HG03354 (cell line): ENCODE data around the gene ADAM12.

Experiments used
- ATAC-seq: cut with Tn5 transposase; IDR thresholded peaks from one replicate; pipeline ENCODE4 v1.9.1; 2021; ENCODE audit warnings: mild to moderate bottlenecking; ENCODE audit not compliant: unreplicated experiment, poor library complexity, severe bottlenecking

Gene ADAM12

DNA sequence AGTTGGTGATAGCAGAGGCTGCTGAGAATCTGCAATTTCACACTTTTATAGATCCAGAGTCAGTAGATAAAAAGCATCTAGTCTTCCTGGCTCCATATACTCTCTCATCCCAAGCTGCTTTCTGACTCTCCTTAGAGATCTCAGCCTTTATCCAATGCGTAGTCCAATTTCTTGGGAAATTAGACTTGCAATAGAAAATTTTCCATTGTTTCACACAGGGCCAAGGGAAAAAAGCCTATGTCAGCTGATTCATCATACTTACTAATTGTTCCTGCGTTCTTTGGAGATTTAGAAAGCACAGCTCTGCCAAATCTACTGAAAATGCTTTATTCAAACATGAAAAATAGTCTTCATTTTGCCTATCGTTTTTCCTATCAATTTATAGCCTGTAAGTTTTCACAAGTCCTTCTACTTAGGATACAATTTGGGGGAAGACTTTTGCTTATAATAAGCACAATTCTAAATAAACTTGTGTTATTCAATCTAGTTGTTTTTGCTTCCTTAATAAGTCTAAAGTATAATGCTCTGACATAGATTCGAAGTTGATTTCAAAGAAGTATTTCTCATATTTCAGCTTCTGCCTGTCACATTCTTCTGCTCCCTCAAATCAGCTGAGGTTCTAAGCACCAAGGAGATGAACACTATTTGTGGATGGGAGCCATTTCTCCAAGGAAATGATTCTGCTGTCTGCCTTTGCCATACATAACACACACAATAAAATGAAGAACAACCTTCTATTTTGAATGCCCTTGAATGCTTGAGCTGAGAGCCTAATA is 165.4 kb downstream of the ADAM12 start:
- no peak for ATAC-seq

GRCh38 chr10:126221874-126222273 is 166.4 kb downstream of the ADAM12 start:
- ATAC-seq, result no peak

- ATAC-seq, result no peak
These were observed 169.3 kb downstream of the ADAM12 start for GRCh38 chr10:126218778-126219649.

- no peak for ATAC-seq
These were observed 170.1 kb downstream of the ADAM12 start for GRCh38 chr10:126218174-126218573.

- ATAC-seq, result no peak
These were observed 171.7 kb downstream of the ADAM12 start for GRCh38 chr10:126216632-126216961.

DNA sequence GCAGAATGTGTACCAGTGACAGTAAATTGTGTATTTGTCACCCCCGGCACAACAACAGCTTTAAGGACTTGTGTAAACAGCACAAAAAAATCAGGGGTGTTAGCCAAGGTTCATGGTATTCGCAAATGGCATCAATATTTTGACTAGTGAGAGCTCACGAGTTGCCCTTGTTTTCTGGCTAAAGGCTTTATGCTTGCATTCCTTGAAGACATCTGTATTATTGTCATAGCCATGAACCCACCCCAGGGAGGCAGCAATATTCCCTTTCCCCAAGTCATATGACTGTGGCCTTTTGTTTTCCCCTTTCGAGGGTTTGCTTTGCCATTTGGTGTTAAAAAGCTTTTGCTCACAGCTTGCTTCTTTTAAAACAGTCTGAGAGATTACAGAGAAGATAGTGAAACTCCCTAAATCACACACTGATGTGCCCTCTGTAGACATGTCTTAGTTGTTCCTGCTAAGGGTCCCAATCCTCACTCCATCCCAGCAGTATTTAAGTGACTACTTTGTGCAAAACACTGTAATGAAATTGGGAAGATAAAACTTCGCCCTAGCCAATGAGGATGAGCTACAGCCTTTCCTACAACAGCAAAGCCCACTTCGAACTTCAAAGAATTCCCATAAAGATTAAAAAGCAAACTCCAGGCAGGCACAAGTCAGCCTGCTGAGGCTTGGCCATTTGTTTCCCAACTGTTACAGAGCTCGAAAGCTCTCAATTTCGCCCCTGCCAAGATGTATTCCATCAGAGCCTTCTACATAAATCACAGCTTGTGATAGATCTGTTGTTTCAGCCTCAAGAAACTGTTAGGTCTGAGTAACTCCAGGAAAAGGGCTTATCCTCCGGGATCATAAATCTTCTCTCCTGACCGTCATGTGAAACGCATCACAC is 172.3 kb downstream of the ADAM12 start:
- no peak for ATAC-seq

GRCh38 chr10:126214679-126215078 is 173.6 kb downstream of the ADAM12 start:
- ATAC-seq, result no peak

GRCh38 chr10:126214021-126214420 is 174.3 kb downstream of the ADAM12 start:
- ATAC-seq, result no peak

- no peak for ATAC-seq
These were observed 175.5 kb downstream of the ADAM12 start for GRCh38 chr10:126212738-126213137.

DNA sequence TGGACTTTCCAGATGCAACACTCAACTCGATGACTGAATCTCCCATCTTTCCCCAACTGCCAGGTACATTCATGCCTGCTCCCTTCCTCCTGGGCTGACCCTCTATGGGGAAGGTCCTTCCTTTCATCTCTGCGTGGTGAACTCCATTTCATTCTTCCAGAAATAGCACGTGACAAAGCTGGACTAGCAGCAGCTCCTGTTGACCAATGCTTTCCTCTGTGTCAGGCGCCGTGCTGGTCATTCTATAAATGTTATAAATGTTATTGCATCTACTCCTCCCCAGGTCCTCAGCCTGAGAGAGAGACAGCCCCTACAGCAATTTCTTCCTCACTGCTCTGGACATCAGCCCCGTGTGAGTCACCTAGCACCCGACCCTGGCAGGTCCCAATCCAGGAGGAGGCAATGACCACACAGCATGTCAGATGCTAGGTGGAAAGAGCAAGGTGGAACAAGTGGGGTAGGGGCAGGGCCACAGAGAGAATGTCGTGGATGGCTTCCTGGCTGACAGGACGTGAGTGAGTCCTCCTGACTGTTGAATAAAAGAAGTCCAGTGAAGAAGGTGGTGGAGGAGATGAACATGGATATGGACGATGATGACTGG is 178.1 kb downstream of the ADAM12 start:
- no peak for ATAC-seq

DNA sequence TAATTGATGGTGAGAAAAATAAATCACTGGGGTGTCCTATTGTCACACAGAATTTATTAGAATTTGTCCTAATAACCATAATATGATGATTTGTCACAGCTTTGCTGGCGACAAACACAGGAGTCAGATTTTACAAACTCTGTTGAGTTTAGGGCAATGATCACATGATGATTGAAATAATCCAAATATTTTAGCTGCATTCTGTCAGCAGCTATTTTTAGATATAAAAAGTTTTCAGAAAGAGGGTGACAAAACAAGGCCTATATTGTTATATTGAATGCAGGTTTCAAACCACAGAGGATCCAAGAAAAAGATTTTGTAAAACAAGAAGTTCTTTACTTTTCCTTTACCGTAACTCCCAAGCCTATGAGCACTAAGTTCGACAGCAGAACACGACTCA is 178.8 kb downstream of the ADAM12 start:
- no peak for ATAC-seq

DNA sequence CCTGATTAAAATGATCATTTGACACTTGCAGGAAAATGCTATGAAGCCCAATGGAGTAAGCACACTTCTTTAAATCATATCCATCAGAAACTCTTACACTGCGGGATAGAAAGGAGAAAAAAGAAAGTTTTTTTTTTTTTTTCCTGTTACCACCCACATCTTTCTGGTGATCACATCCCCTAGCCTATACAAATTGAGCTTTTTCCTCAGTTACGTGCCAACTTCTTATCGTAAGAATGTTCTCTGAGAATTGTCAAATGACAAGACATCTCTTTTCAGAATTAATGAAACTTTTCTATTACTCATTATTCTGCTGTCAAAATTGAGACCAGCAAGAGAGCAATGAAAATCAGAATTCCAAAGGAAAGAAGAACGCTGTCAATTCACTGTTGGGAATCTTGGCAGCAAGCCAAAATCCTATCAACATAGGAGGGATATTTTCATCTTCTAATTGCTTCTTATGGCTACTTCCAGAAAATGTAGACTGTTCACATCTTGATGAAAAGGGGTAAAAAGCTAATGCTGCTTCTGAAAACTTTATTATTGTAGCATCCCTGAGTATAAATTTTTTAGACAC is 179.5 kb downstream of the ADAM12 start:
- ATAC-seq, result no peak

GRCh38 chr10:126207851-126208250 is 180.4 kb downstream of the ADAM12 start:
- no peak for ATAC-seq

DNA sequence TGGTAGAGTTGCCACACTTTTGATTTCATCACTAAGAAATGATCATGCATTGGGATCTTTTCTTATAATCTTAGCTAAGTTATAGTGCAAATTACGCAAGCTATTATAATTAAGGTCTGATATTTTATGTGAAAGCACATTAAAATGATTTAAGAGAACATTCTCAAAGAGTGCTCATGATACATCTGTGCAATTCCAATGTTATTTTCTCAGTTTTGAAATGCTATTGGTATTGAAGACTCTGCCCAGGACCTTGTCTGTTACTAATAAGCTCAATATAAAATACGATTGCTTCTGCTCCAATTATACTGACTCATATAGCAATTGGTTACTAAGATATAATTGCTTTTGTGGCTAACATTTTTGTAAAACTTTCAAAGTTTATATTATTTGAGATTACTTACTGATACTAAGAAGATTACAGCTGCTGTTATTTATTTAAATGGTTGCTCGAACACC is 180.9 kb downstream of the ADAM12 start:
- ATAC-seq, result no peak

DNA sequence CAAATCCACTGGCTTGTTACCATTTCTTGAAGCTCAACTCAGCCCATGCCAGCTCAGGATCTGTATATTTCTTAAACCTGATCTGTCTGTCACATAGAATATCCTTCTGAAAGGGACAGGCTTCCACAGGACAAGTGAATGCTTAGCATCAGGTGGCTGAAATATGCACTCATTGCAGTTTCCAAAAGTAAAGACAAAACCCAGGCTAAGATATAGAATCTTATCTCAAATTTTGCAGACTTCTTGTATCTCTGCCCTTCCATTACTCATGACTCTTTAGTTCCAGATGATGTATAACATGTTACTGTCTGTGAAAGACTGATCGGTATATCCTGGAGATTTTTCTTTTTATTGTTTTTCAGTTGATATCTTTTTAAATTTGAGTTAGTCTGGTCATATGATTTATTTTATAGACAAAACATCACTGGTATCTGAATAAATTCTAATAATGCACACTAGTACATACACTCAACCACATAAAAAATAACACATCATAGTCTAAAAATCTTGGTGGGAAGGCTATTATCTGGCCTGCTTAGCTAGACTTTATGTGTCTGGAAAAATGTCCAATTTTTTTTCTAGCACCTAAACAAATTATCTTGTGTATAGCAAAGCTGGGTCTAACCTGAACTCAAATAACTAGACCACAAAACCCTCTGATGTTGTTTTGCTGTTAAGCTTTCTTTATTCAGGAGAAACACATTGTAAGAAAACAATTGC is 182.6 kb downstream of the ADAM12 start:
- no peak for ATAC-seq

- no peak for ATAC-seq
These were observed 184.0 kb downstream of the ADAM12 start for GRCh38 chr10:126204320-126204719.

- no peak for ATAC-seq
These were observed 184.5 kb downstream of the ADAM12 start for GRCh38 chr10:126203746-126204145.

DNA sequence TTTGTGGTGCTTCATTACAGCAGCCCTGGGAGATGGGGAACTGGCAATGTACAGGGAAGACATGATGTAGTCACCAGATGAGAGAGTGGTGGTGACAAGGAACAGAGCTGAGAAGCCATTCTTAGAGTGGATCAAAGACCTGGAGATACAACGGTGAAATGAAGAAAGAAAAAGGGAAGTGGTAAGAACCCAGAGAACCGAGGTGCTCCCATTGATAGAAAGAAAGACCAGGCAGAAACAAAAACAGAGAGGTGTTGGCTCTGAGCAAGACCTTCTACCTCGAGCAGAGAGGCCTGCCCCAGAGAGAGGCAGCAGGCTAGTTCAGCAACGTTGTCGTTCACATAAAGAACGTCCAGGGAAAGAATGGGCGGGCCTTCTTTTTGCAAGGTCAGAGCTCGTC is 186.7 kb downstream of the ADAM12 start:
- no peak for ATAC-seq
